HG02973 (cell line): ENCODE measurements around the gene GPHN.
"Not testable (repeated sequence)": the region's sequence is repeated elsewhere in the genome, so short reads cannot be mapped to it uniquely, and the experiment has no call there.

ENCODE experiments used
- ATAC-seq: cut with Tn5 transposase; IDR thresholded peaks from one replicate; pipeline ENCODE4 v1.9.1; 2021; ENCODE audit warnings: moderate library complexity; ENCODE audit not compliant: unreplicated experiment

The GPHN gene

DNA sequence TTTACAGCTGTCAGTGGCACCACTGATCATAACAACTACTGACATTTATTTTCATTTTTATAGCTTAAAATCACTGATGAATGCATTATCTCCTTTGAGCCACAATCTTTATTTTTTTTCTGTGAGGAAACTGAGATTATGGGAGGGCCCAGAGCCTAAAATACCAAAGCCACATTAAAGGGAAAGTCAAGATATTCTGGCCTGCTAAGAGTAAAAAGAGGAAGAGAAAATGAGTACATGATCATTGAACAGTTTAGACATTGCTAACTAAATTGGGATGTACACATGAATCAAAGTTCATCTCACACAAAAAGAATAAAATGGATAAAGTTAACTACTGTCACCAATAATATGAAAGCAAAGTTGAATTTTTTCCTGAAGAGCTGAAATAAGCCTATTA is 510.8 kb downstream of the GPHN start:
- ATAC-seq = no peak

DNA sequence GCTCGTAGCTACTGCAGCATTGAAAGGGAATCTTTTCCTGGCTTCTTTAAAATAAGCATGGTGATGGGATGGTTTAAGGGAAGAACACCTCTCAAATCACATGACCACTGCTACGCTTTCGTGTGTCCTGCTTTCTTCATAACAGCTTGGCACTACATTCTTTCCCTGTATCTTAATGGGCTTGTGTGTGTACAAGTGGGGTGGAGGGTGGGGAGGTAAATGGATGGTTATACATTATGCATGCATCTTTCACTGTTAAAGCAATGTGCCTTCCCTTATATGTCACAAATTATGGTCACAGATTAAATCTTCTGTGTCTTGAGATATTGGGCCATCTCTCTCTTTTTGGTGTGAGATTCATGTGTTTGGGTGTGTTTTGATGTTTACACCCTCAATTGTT is 511.8 kb downstream of the GPHN start:
- ATAC-seq = no peak

DNA sequence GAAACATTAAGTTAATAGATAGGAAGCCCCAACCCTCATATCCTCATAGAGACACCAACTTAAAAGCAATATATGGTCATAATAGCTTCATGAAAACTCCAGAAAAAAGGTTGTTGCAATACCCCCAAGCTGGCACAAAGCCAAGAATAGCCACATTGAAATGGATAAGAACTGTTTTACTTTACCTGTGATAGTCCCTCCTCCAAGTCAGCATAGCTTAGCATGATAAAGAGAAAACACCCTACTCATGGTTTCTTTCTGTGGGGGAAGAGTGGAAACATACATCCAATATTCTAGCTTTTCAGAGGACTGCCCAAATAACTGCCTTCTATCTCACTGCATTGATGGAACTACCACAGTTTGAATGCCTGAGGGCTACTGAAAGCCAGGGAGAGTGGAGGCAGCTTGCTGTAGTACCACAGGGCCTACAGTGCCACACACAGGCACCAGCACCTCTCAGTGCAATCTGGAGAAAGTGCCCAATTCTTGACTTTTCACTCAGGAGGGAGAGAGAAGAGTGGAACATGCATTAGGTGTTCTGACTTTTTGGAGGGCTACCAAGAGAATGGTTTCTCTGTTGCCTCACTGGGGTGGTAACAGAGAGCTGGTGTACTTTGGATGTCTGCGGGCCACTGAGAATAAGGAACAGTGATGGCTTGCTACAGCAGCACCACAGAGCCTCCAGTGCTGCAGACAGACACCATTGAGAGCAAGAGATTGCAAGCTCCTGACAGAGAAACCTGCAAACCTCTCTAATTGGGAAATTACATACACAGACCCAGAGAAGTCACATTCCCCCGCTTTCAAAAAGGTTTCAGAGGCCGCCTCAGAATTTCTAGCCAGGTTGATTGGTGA is 524.2 kb downstream of the GPHN start:
- ATAC-seq = no peak

GRCh38 chr14:67045440-67045839 is 537.5 kb downstream of the GPHN start:
- no peak for ATAC-seq

DNA sequence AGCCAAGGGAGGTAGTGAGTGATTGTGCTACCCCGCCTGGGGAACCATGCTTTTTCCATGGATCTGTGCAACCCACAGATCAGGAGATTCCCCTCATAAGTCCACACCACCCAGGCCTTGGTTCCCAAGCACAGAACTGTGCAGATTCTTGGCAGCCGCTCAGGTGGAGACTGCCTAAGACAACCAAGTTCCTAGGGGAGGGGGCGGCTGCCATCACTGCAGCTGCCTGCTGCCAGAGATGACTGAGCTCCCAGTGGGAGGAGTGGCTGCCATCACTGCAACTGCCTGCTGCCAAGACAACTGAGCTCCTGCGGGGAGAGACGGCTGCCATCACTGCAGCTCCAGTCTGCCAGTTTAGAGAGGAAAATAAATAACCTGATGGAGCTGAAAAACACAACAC is 542.9 kb downstream of the GPHN start:
- no peak for ATAC-seq

DNA sequence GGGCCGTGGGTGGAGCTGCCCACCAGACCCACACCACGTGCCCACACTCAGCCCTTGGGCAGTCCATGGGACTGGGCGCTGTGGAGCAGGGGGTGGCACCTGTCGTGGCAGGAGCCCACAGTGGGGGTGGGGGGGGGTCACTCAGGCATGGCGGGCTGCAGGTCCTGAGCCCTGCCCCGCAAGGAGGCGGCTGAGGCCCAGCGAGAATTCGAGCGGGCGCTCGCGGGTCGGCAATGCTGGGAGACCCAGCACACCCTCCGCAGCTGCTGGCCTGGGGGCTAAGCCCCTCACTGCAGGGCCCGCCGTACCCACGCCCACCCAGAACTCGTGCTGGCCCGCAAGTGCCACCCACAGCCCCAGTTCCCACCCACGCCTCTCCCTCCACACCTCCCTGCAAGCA is 548.7 kb downstream of the GPHN start:
- no peak for ATAC-seq

DNA sequence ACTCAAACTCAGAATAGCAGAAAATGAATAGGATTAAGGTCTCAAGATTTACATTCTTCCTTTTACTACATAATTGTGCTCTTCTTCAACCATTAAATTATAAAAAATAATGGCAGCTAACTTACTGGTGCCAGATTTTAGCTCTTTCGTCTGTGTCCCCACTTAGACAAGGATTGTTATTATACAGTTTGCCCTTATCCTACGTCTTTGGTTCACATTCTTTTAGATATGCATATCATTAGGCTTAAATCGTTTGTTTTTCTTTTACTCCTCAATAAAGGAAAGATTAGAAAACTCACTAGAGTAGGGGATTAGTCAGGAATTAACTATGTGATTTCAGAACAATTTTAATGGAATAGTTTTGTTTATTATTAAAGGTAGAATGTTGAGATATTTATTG is 551.6 kb downstream of the GPHN start:
- no peak for ATAC-seq

DNA sequence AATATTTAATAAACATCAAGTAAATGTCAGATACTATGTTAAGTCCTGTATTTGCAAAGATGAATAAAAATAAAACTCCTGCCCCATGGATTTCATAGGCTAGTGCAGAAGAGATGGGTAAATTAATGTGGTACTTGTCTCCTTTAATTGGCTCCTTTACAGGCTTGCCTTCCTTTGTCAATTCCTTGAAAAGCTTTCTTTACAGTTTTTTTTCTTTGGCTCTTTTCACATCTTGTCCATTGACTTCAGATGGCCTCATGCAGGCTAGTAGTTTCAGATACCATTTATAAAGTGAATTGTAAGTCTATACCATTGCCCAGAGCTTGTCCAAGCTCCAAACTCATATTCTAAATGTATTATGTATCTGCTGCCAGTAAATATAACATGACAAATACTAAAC is 552.6 kb downstream of the GPHN start:
- ATAC-seq = no peak

- ATAC-seq = not testable (repeated sequence)
Measured at GRCh38 chr14:67067070-67067814, 559.3 kb downstream of the GPHN start.

GRCh38 chr14:67068251-67068650 is 560.3 kb downstream of the GPHN start:
- ATAC-seq = no peak

GRCh38 chr14:67071506-67071905 is 563.6 kb downstream of the GPHN start:
- ATAC-seq = no peak

DNA sequence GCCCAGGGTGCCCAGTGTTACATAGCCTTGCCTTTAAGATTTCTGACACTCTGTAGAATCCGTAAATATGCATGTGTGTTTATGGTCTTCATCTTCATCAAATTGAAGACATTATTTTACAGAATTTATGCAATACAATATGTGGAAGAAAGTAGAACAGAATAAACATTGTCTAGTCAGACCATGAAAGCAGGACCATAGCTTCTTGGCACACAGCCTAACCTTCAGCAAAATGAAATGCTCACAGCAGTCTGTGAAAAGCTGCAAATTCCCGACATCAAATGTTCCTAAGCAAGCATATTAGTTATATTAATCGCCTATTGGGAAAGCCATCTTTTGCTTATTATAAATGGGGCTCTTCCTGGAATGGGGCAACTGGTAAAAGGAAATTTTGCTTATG is 570.0 kb downstream of the GPHN start:
- ATAC-seq = no peak

DNA sequence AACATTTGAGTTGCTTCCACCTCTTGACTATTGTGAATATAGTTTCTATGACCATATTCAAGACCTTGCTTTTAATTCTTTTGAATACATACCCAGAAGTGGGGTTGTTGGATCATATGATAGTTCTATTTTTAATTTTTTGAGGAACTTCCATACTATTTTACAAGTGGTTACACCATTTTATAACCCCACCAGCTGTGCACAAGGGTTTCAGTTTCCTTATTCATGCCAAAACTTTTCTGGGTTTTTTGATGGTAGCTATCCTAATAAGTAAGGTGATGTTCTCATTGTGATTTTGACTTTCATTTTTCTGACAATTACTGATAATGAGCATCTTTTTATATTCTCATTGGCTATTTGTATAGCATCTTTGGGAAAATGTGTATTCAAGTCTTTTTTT is 571.9 kb downstream of the GPHN start:
- ATAC-seq = no peak

DNA sequence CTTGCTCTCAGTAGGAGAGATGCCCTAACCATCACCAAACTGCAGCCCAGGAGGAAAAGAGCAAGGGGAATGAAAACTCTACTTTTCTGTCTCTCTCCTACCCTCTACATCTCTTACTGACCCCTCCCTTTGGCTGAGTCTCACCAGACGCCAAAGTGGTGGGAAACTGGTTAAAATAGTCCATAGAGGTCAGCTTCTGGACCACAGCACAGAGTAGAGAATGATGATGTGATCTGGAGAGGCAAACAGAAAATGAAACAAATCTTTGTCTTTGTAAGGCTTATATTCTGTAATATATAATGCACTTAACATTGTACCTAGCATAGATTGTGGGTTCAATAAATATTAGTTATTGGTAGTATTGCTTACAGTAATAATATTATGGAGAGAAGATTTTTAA is 600.3 kb downstream of the GPHN start:
- ATAC-seq = no peak

DNA sequence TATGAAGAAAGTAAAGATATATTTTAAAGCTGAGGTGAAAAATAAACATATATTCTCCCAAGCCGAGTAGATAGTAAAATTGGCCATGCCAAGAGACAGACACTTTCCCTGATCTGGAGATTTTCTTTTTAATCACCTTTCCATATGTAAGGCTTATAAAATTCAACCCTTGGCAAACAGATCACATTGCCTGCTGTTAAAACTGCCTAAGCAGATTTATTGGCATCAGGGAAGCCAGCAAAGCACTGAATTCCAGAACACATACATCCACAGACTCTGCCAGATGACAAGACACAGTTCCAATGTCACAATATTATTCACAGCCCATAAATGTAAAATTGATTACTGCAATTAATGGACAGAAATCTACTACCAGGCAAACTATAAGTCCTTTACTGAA is 603.1 kb downstream of the GPHN start:
- ATAC-seq = no peak

GRCh38 chr14:67112344-67112743 is 604.4 kb downstream of the GPHN start:
- no peak for ATAC-seq

DNA sequence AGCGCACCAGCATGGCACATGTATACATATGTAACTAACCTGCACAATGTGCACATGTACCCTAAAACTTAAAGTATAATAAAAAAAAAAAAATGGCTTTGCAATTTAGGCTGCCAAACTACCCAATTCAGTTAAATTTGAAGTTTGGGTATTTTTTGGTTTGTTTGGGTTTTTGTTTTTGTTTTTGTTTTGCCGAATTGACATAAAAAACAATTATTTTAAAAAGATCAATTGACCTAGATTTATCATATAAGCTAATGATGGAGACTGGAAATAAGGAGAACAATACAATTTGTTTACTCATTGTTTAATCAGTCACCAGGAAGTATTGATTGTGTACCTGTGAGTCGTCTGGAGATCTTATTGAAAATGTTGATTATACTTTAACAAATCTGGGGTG is 619.2 kb downstream of the GPHN start:
- no peak for ATAC-seq

DNA sequence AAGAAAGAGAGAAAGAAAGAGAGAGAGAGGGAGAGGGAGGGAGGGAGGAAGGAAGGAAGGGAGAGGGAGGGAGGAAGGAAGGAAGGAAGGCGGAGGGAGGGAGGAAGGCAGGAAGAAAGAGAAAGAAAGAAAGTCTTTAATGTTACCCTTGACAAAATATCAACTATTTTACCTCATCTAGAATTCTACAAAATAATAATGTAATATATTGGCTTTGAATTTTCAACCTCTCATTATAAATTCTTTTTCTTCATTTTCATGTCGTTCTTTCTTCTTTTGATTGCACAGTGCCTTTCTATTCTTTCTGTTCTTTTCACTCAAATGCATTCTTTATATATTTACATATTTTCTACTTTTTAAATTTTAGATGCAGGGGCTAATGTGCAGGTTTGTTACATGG is 621.8 kb downstream of the GPHN start:
- no peak for ATAC-seq

GRCh38 chr14:67131691-67132090 is 623.7 kb downstream of the GPHN start:
- no peak for ATAC-seq

- no peak for ATAC-seq
Measured at GRCh38 chr14:67133144-67133543, 625.2 kb downstream of the GPHN start.

DNA sequence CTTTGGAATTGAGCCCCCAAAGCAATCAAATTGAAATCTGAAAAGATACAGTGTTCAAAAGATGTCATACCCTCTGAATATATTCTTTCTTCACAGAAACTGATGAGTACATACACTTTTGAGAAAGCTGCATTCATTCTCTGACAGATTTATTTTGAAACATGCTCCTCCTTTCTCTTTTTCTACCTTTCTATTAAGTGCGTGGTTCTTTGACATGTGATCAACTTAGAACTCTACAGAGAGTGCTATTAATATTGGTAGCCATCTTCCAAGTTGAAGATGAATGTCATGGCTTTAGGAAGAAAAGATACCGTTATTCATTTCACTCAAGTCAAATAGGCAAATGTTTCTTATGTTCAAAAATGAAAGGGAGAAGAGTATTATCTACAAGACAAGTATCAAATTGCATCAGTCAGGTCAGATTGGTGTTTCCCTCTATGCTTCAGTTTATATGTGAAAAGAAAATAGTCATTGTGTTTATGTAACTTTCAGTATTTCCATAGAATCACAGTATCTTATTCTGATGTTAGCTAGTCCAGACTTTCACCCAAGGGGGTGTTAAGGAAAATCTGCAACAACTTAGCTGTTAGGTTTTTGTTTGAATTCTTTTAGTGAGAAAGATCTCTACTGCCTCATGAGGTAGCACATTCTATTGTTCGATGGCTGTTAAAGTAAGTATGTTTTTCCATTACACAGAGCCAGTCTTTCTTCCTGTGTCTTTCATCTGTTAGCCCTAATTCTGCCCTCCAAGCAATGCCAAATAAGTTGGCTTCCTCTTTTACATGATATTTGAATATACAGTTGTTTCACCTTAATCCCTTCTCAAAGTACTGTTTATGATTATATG is 625.9 kb downstream of the GPHN start:
- ATAC-seq = no peak
